GM12878 (cell line): ENCODE data around the gene PHOSPHO1. TPM values are rescaled to one million over a fixed set of nuclear protein-coding genes. Genes with fewer than 3 reads are reported as not detected.

Experiments
- ATF7 ChIP-seq: fragments of 450-650 bp; IDR thresholded peaks from 2 replicates; pipeline ENCODE4 v1.6.1; 2016; ENCODE audit warnings: low read depth, mild to moderate bottlenecking
- CBX3 ChIP-seq: fragments of 200-600 bp; sonication (generic); IDR thresholded peaks from 2 replicates; pipeline ENCODE4 v1.6.1; 2016; ENCODE audit warnings: low read depth, borderline replicate concordance
- ESRRA ChIP-seq: IDR thresholded peaks from 2 replicates; pipeline ENCODE4 v1.6.1; 2012; ENCODE audit warnings: mild to moderate bottlenecking, low read length, improper control_type of control experiment
- GATAD2B ChIP-seq: fragments of 450-650 bp; conservative IDR thresholded peaks from 2 replicates; pipeline ENCODE4 v1.6.1; 2017; ENCODE audit warnings: low read depth, mild to moderate bottlenecking, moderate library complexity
- HCFC1 ChIP-seq: fragments of 150-350 bp; IDR thresholded peaks from 2 replicates; pipeline ENCODE4 v1.6.1; 2014; ENCODE audit warnings: low read length
- HDAC2 ChIP-seq: fragments of 200-600 bp; sonication (generic); IDR thresholded peaks from 2 replicates; pipeline ENCODE4 v1.6.1; 2017
- JUND ChIP-seq: IDR thresholded peaks from 2 replicates; pipeline ENCODE4 v1.6.1; 2012; ENCODE audit warnings: low read depth, mild to moderate bottlenecking, low read length, improper control_type of control experiment, moderate library complexity
- LARP7 ChIP-seq: fragments of 450-650 bp; IDR thresholded peaks from 2 replicates; pipeline ENCODE4 v1.6.1; 2017; ENCODE audit warnings: mild to moderate bottlenecking
- MTA2 ChIP-seq: fragments of 450-650 bp; IDR thresholded peaks from 2 replicates; pipeline ENCODE4 v1.6.1; 2016; ENCODE audit warnings: low read depth, mild to moderate bottlenecking, moderate library complexity
- MTA3 ChIP-seq: IDR thresholded peaks from 2 replicates; pipeline ENCODE4 v1.6.1; 2012; ENCODE audit warnings: low read length, inconsistent platforms, borderline replicate concordance
- MYC ChIP-seq: IDR thresholded peaks from 2 replicates; pipeline ENCODE4 v1.6.1; 2011; ENCODE audit warnings: mild to moderate bottlenecking, low read length, moderate library complexity, inconsistent platforms; ENCODE audit not compliant: insufficient read depth, insufficient replicate concordance, insufficient read length, severe bottlenecking
- PML ChIP-seq: IDR thresholded peaks from 2 replicates; pipeline ENCODE4 v1.6.1; 2012; ENCODE audit warnings: low read length, inconsistent platforms
- POU2F2 ChIP-seq: IDR thresholded peaks from 3 replicates; pipeline ENCODE4 v1.6.1; 2011; ENCODE audit warnings: low read depth, mild to moderate bottlenecking, low read length, borderline replicate concordance
- TCF3 ChIP-seq: IDR thresholded peaks from 2 replicates; pipeline ENCODE4 v1.6.1; 2012; ENCODE audit warnings: low read depth, mild to moderate bottlenecking, low read length, borderline replicate concordance; ENCODE audit not compliant: insufficient read depth
- ZNF24 ChIP-seq: fragments of 450-650 bp; IDR thresholded peaks from 2 replicates; pipeline ENCODE4 v1.6.1; 2017; ENCODE audit warnings: antibody characterized with exemption, mild to moderate bottlenecking
- polyA plus RNA-seq, 11 experiments: library from polyadenylated mRNA; depleted of rRNA in 4 of 11; unstranded in 6 of 11; stranded (reverse) in 5 of 11; fragments of >200 nt; fragmentation: Nextera tagmentation in 4 of 11; fragmentation: Illumina TruSeq in 1 of 11; extraction: Ambion mirVana in 4 of 11; extraction: Trizol in 1 of 11; gene quantifications; 1 replicate in 1 of 11; 2 replicates in 10 of 11; pipeline versions ENCODE4 v1.2.1 to v1.2.3, GENCODE V29; 2011 to 2016; ENCODE audit warnings: inconsistent platforms in 2 of 11, missing spikeins in 2 of 11, low read depth in 1 of 11
- total RNA-seq, 4 experiments: library from RNA; depleted of rRNA in 3 of 4; stranded (reverse); fragments of >200 nt in 3 of 4; fragmentation: Illumina TruSeq in 1 of 4; extraction: Trizol in 1 of 4; gene quantifications; 2 replicates each; pipeline versions ENCODE4 v1.2.1 to v1.2.3, GENCODE V29; 2013 to 2021
- TF ChIP-seq, protein P1 (sequence below), 3 experiments: IDR thresholded peaks in 2 of 3; conservative IDR thresholded peaks in 1 of 3; 2 replicates each; pipeline ENCODE4 v1.5.1; 2011; ENCODE audit warnings: low read depth in 3 of 3, low read length in 3 of 3, mild to moderate bottlenecking in 3 of 3, control low read depth in 2 of 3, moderate library complexity in 2 of 3, inconsistent platforms in 1 of 3, mixed read lengths in 1 of 3; ENCODE audit not compliant: control insufficient read depth in 2 of 3, insufficient read depth in 1 of 3; ENCODE audit errors: extremely low read depth in 1 of 3
- TF ChIP-seq, protein P2 (sequence below): fragments of 450-650 bp; formaldehyde crosslinking; IDR thresholded peaks from 2 replicates; pipeline ENCODE4 v1.4.0; 2022; ENCODE audit warnings: mild to moderate bottlenecking, moderate library complexity
- TF ChIP-seq, protein P3 (sequence below): IDR thresholded peaks from 2 replicates; pipeline ENCODE4 v1.6.1; 2012; ENCODE audit warnings: low read depth, low read length, improper control_type of control experiment
- TF ChIP-seq, protein P4 (sequence below): IDR thresholded peaks from 2 replicates; pipeline ENCODE4 v1.6.1; 2011; ENCODE audit warnings: low read depth, mild to moderate bottlenecking, low read length, moderate library complexity, borderline replicate concordance; ENCODE audit errors: extremely low read depth
- TF ChIP-seq, protein P5 (sequence below): IDR thresholded peaks from 2 replicates; pipeline ENCODE4 v1.6.1; 2011; ENCODE audit warnings: mild to moderate bottlenecking, low read depth, low read length, moderate library complexity; ENCODE audit not compliant: insufficient replicate concordance
- TF ChIP-seq, protein P6 (sequence below): fragments of 450-650 bp; IDR thresholded peaks from 2 replicates; pipeline ENCODE4 v1.6.1; 2016; ENCODE audit warnings: mild to moderate bottlenecking

The PHOSPHO1 gene
- total and polyA plus RNA-seq, 10 of the 15 experiments (the other 5 are each of a cell fraction or from before 2014, with no cell fraction given): 0.03 to 1.5 (median 0.16) TPM; not detected in 2

DNA sequence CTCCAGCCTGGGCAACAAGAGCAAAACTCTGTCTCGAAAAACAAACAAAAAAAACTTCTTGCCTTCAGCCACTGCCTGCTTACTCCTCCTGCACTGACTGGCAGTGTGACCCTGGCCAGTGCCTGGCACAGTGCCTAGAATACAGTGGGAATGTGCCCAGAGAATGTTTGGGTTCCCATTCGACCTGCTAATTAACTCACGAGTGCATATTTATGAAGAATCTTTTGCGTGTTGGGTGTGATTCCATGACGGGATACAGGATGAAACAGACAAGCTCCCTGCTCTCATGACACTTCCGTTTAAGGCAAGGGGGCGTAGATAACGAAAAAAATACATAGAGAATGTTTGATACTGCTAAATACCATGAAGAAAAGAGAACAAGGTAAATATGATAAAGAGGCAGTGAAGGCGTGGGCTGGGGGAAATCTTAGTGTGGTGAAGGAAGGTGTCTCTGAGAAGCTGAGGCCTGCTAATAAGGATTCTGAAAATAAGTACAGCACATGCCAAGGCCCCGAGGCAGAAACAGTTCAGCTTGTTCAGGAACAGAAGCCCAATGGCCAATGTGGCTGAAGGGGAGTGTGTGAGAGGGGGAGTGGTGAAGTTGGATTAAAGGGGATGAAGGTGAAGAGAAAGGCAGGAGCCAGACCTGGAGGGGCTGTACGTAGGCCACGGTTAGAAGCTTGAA lies 15.8 kb downstream of the PHOSPHO1 start (continued):
- TF ChIP-seq, protein P1, sequence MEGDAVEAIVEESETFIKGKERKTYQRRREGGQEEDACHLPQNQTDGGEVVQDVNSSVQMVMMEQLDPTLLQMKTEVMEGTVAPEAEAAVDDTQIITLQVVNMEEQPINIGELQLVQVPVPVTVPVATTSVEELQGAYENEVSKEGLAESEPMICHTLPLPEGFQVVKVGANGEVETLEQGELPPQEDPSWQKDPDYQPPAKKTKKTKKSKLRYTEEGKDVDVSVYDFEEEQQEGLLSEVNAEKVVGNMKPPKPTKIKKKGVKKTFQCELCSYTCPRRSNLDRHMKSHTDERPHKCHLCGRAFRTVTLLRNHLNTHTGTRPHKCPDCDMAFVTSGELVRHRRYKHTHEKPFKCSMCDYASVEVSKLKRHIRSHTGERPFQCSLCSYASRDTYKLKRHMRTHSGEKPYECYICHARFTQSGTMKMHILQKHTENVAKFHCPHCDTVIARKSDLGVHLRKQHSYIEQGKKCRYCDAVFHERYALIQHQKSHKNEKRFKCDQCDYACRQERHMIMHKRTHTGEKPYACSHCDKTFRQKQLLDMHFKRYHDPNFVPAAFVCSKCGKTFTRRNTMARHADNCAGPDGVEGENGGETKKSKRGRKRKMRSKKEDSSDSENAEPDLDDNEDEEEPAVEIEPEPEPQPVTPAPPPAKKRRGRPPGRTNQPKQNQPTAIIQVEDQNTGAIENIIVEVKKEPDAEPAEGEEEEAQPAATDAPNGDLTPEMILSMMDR (IDR thresholded peaks at IDR 0.05 in 2 of 3, conservative IDR thresholded peaks at IDR 0.05 in 1 of 3; ENCODE audit: control insufficient read depth in 2 of 3, extremely low read depth in 1 of 3, insufficient read depth in 1 of 3, low read depth in 3 of 3, low read length in 3 of 3): no peak
- TF ChIP-seq POU2F2: no peak
- no peak for TF ChIP-seq LARP7
- TF ChIP-seq, protein P2, sequence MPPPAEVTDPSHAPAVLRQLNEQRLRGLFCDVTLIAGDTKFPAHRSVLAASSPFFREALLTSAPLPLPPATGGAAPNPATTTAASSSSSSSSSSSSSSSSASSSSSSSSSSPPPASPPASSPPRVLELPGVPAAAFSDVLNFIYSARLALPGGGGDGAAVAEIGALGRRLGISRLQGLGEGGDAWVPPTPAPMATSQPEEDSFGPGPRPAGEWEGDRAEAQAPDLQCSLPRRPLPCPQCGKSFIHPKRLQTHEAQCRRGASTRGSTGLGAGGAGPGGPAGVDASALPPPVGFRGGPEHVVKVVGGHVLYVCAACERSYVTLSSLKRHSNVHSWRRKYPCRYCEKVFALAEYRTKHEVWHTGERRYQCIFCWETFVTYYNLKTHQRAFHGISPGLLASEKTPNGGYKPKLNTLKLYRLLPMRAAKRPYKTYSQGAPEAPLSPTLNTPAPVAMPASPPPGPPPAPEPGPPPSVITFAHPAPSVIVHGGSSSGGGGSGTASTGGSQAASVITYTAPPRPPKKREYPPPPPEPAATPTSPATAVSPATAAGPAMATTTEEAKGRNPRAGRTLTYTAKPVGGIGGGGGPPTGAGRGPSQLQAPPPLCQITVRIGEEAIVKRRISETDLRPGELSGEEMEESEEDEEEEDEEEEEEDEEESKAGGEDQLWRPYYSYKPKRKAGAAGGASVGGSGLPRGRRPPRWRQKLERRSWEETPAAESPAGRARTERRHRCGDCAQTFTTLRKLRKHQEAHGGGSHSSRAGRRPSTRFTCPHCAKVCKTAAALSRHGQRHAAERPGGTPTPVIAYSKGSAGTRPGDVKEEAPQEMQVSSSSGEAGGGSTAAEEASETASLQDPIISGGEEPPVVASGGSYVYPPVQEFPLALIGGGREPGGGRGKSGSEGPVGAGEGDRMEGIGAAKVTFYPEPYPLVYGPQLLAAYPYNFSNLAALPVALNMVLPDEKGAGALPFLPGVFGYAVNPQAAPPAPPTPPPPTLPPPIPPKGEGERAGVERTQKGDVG: no peak
- 0 out of 2 replicates have a peak, but pooled peaks have one; percentile 19 for TF ChIP-seq GATAD2B
- TF ChIP-seq, protein P3, sequence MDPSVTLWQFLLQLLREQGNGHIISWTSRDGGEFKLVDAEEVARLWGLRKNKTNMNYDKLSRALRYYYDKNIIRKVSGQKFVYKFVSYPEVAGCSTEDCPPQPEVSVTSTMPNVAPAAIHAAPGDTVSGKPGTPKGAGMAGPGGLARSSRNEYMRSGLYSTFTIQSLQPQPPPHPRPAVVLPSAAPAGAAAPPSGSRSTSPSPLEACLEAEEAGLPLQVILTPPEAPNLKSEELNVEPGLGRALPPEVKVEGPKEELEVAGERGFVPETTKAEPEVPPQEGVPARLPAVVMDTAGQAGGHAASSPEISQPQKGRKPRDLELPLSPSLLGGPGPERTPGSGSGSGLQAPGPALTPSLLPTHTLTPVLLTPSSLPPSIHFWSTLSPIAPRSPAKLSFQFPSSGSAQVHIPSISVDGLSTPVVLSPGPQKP: no peak
- TF ChIP-seq TCF3: no peak
- no peak for TF ChIP-seq JUND
- TF ChIP-seq, protein P4, sequence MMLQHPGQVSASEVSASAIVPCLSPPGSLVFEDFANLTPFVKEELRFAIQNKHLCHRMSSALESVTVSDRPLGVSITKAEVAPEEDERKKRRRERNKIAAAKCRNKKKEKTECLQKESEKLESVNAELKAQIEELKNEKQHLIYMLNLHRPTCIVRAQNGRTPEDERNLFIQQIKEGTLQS: no peak
- TF ChIP-seq PML: no peak
- TF ChIP-seq, protein P5, sequence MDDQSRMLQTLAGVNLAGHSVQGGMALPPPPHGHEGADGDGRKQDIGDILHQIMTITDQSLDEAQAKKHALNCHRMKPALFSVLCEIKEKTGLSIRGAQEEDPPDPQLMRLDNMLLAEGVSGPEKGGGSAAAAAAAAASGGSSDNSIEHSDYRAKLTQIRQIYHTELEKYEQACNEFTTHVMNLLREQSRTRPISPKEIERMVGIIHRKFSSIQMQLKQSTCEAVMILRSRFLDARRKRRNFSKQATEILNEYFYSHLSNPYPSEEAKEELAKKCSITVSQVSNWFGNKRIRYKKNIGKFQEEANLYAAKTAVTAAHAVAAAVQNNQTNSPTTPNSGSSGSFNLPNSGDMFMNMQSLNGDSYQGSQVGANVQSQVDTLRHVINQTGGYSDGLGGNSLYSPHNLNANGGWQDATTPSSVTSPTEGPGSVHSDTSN: no peak
- no peak for TF ChIP-seq CBX3
- TF ChIP-seq ATF7: no peak
- TF ChIP-seq ESRRA: no peak
- no peak for TF ChIP-seq ZNF24
- TF ChIP-seq MYC: no peak
- no peak for TF ChIP-seq HDAC2
- TF ChIP-seq MTA2: 0 out of 2 replicates have a peak, but pooled peaks have one; percentile 17
- no peak for TF ChIP-seq HCFC1
- TF ChIP-seq MTA3: no peak
- TF ChIP-seq, protein P6, sequence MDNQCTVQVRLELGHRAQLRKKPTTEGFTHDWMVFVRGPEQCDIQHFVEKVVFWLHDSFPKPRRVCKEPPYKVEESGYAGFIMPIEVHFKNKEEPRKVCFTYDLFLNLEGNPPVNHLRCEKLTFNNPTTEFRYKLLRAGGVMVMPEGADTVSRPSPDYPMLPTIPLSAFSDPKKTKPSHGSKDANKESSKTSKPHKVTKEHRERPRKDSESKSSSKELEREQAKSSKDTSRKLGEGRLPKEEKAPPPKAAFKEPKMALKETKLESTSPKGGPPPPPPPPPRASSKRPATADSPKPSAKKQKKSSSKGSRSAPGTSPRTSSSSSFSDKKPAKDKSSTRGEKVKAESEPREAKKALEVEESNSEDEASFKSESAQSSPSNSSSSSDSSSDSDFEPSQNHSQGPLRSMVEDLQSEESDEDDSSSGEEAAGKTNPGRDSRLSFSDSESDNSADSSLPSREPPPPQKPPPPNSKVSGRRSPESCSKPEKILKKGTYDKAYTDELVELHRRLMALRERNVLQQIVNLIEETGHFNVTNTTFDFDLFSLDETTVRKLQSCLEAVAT: 0 out of 2 replicates have a peak, but pooled peaks have one; percentile 10
